ENCODE data around the gene EVC.
"Not testable (repeated sequence)": the region's sequence is repeated elsewhere in the genome, so short reads cannot be mapped to it uniquely, and the experiment has no call there.

Gene EVC

GRCh38 chr4:5851637-5852301, 140.8 kb downstream of the EVC start:
- no peak for DNase-seq (ENCODE audit: low spot score)

- no peak for DNase-seq (ENCODE audit: low spot score)
These were observed 141.7 kb downstream of the EVC start for GRCh38 chr4:5852523-5853202.

GRCh38 chr4:5854929-5855328, 143.9 kb downstream of the EVC start:
- no peak for DNase-seq (ENCODE audit: low spot score)

GRCh38 chr4:5856362-5856761, 145.4 kb downstream of the EVC start:
- not testable (repeated sequence) for DNase-seq (ENCODE audit: low spot score)

GRCh38 chr4:5857199-5857598, 146.2 kb downstream of the EVC start:
- no peak for DNase-seq (ENCODE audit: low spot score)

- DNase-seq (ENCODE audit: low spot score) = no peak
These were observed 147.2 kb downstream of the EVC start for GRCh38 chr4:5858020-5858769.

GRCh38 chr4:5863461-5864113, 152.6 kb downstream of the EVC start:
- no peak for DNase-seq (ENCODE audit: low spot score)
